GM21619 (cell line): ENCODE data around the gene GGA1.
"Not testable (repeated sequence)": the region's sequence is repeated elsewhere in the genome, so short reads cannot be mapped to it uniquely, and the experiment has no call there.

ENCODE experiments used
- ATAC-seq: cut with Tn5 transposase; IDR thresholded peaks from one replicate; pipeline ENCODE4 v1.9.1; 2021; ENCODE audit not compliant: unreplicated experiment

Gene GGA1

GRCh38 chr22:37609240-37610152, 862 bp downstream of the GGA1 start:
- ATAC-seq, result no peak

- not testable (repeated sequence) for ATAC-seq
Observed at GRCh38 chr22:37610153-37610475, 1.5 kb downstream of the GGA1 start.

DNA sequence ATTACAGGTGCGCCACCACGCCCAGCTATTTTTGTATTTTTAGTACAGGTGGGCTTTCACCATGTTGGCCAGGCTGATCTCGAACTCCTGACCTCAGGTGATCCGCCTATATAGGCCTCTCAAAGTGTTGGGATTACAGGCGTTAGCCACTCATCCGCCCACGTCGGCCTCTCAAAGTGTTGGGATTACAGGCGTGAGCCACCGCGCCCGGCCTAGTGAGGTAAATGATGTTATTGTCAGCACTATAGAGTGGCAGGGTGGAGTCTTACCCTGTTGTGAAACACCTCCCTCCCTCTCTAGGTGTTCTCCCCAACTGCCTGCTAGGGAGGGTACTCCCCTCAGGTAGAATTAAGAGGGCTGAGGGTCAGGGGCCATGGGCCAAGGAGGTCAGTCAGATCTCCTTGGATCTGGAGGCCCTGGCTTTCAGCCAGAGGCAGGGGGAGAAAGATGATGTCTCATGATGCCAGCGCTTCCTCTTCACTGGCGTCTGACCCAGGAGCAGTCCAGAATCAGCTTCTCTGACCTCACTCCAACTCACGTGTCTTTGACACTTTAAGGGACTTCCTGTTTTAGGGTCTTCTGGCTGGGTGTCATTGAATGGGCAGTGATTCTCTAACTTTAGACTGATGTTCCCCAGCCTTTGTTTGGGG, 2.0 kb downstream of the GGA1 start:
- no peak for ATAC-seq

GRCh38 chr22:37611207-37611606, 2.6 kb downstream of the GGA1 start:
- no peak for ATAC-seq

DNA sequence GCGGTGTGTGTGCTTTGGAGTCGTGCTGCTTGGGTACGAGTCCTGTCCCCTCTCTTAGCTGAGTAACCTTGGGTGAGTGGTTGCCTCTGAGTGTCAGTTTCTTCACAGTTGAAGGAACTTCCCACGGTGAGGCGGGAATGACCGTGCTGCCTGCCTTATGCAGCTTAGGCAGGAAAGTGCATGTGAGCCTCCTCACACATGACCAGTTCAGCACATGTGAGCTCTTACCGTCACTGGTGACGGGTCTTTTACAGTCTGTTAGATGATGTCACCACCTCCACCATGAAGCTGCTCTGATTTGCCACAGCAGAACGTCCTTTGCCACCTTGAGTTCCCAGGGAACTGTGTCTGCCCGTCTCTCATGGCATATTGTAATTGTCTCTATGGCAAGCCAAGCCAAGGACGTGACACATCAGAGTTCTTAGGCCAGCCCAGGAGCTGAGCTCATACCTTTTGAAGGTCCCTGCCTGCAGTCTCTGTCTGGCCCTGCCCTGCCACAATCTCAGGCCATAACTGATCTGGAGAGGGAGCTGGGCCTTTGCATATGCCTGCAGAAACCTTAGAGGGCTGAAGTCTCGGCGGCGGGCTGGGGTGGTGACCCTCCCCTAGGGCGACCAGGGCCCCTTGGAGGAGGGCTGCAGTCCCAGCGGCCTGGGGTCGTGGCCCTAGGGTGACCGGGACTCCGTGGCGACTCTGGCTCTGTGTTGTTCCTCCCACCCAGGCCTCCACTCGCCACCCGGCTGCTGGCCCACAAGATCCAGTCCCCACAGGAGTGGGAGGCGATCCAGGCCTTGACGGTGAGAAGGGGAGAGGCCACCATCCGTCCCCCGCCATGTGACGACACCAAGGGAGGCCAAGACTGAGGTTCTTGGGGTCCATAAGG, 7.8 kb downstream of the GGA1 start:
- no peak for ATAC-seq

DNA sequence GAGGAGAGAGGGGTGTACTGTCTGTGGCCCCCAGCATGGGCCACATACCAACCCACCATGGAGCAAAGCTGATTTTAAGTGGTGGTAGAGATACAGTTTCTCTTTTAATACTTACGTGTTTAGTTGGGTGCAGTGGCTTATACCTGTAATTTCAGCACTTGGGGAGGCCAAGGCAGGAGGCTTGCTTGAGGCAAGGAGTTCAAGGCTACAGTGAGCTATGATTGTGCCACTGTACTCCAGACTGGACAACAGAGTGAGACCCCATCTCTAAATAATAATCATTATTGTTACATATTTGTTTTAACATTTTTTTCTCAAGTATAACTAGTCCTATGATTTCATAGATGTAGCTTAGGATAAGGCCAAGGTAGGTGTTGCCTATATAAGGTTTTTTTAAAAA, 8.8 kb downstream of the GGA1 start:
- no peak for ATAC-seq

DNA sequence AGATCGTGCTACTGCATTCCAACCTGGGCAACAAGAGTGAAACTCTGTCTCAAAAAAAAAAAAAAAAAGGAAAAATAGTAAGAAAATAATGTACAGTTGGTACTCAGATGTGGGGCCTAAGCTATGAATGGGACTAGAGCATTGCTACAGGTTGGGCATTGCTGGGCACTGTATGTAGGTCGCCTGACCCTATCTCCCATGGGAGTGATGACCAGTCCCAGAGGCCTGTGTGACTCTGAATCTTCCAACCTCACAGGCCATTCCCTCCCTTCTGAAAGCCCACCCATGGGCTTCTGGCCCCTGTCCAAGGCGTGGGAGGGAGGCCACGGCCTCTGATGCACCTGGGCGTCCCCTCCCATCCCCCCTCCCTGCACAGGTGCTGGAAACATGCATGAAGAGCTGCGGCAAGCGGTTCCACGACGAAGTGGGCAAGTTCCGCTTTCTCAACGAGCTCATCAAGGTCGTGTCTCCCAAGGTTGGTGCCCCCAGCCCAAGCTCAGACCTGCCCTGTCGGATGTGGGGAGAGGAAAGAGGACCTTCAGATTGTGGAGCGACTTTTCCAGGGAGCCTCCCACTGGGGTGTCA, 9.5 kb downstream of the GGA1 start:
- ATAC-seq, result no peak

GRCh38 chr22:37618674-37619073, 10.0 kb downstream of the GGA1 start:
- no peak for ATAC-seq

GRCh38 chr22:37619991-37620390, 11.4 kb downstream of the GGA1 start:
- no peak for ATAC-seq

DNA sequence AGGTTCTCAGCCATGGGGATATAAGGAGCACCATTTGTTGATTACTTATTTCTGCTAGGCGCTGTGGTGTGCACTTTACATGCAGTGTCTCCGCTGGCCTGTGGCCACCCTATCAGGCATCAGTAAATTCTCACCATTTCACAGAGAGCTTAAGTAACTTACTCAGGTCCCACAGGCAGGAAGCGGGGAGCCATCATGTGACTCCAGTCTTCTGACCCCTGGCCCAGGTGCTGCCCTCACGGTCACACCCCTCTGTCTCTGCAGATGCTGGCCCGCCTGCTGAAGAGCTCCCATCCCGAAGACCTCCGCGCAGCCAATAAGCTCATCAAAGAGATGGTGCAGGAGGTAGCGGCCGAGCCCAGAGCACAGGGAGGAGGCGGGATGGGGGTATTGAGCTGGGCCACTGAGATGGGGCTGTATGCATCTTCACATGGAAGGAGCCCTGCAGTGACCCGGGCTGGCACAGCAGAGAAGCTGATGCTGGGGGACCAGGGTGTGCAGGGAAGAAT, 12.8 kb downstream of the GGA1 start:
- no peak for ATAC-seq

DNA sequence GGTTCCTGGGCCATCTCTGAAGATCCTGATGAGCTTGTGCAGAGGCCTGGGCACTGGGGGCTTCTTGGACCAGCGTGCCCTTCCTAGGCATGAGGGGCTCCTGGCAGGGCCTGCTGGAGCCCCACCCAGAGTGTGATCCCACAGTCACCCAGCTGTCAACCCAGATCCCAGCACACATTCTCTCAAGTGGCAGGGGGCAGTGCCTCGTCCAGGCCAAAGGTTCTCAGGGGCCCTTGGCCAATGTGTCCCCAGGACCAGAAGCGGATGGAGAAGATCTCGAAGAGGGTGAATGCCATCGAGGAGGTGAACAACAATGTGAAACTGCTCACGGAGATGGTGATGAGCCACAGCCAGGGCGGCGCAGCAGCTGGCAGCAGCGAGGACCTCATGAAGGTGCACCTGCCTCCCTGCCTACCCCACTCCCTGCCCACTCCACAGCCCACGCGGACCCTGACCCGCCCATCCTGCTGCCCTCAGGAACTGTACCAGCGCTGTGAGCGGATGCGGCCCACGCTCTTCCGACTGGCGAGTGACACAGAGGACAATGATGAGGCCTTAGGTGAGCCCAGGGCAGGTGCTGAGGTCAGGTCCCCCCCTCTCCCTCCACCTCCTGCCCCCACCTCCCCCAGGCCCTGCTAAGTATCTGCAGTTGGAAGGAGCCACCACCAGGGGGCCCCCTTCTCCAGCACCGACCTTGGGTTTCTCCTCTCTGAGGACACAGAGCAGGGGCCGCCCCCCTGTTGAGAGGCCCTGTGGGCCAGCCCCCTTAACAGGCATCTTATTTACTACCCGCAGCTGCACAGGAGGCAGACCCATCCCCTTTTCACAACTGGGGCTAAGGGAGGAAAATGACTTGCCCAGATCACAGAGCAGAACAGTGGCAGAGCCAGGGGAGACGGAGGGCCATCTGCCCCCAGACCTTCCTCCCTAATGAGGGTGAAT, 14.7 kb downstream of the GGA1 start:
- ATAC-seq, result no peak

DNA sequence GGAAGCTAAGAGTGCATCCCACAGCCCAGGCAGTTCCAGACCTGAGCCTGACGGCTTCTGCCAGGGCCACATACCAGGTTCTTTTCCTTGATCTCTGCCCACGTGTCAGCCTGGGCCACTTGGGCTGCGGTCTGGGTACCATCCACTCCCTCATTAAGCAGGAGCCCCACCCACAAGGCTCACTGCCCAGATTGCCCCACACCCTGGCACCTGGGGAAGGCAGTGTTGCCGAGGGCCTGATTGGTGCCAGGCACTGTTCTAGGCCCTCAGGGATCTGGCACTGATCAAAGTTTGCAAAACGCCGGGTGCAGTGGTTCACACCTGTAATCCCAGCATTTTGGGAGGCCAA, 15.4 kb downstream of the GGA1 start:
- no peak for ATAC-seq

- no peak for ATAC-seq
Observed at GRCh38 chr22:37624876-37625275, 16.2 kb downstream of the GGA1 start.

GRCh38 chr22:37625737-37626136, 17.1 kb downstream of the GGA1 start:
- ATAC-seq, result no peak

GRCh38 chr22:37626144-37626543, 17.5 kb downstream of the GGA1 start:
- ATAC-seq, result no peak

DNA sequence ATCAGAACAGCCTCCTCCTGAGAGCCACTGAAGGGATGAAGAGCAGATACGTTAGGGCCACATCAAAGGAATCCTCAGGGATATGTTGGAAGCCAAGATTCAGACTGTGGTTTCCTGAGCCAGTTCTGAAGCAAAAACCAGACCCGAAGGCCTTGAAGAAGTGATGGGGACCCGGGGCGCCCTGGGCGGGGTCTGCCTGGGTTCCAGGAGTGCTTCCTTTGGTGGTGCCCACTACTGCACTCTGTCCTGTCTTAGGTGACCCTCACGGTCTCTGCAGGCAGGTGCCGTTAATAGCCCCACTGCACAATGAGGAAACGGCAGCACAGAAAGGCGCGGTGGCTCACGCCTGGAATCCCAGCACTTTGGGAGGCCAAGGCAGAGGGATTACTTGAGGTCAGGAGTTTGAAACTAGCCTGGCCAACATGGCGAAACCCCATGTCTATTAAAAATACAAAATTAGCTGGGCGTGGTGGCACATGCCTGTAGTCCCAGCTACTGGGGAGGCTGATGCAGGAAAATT, 18.0 kb downstream of the GGA1 start:
- no peak for ATAC-seq

DNA sequence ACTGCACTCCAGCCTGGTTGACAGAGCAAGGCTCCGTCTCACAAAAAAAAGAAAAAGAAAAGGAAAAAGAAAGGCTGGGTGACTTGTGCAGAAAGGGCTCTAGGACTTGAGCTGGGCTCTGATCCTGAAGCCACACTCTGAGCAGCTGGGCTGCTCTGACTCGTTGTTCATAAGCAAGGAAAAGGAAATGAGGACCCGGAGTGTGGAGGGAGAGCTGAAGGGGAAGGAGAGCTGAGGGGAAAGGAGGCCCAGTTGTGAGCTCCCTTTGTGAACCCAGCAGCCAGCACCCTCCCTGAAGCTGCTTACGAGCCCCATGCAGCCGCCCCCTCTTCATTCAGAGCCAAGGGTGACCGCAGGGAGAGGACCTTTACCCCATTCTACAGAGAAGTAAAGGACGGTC, 18.5 kb downstream of the GGA1 start:
- no peak for ATAC-seq

DNA sequence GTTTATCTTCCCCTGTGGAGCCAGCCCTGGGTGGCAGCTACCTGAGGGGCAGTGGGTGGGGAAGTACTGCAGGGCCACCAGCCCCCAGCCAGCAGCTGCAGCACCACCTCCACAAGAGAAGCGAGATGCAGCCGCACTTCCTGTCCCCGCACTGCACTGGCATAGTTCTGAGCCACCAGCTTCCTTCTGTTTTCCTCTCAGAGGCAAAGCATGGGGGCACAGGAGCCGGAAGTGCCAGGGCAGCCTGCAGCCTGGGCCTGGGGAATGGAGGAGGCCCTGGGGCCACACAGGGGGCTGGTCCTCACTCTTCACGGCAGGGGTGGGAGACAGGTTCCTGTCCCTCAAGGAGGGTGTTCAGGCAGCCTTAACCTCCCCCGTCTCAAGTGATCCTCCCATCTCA, 18.9 kb downstream of the GGA1 start:
- ATAC-seq, result no peak

DNA sequence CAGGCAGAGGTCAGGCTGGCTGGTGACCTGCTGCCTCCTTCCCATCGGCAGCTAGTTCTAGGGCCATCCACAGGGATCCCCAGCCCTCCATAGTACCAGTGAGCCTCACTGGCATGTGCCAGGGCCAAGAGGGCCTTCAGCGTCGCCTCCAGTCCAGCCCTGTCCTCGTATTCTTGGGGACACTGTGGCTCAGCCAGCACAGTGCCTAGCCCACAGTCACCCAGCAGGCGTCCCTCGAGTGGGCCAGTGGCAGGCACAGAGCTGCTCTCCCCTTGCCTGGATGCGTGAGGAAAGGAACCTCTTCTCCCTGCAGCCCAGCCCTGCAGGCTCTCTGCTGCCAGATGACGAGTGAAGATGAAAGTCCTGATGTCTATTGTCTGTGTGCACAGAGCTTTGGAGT, 20.2 kb downstream of the GGA1 start:
- no peak for ATAC-seq

DNA sequence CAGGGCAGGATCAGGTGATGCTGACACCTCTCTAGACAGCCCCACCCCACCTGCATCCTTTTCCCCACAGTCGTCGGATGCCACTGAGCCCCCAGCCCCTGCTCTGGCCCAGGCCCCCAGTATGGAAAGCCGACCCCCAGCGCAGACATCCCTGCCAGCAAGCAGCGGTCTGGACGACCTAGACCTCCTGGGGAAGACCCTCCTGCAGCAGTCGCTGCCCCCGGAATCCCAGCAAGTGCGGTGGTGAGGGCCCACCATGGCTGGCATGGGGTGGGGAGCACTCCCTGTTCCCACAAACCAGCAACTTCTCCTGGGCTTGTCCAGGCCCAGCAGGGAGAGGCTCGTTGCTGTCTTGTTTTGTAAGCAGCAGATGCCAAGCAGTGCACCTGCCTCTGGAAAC, 21.3 kb downstream of the GGA1 start:
- no peak for ATAC-seq
